Gastrocnemius medialis (tissue), 4 donors: ENCODE data around the gene FBRSL1. TPM values are rescaled to one million over a fixed set of nuclear protein-coding genes. Genes with fewer than 3 reads are reported as not detected.

Experiments used
- ATAC-seq, 2 donors: fragments of 150-250 bp; one replicate each; pipeline ENCODE4 v1.9.1; 2016
- DNase-seq, 2 donors: peaks; one replicate each; pipeline ENCODE4 v3.0.0-alpha.2; 2019
- H3K27ac ChIP-seq, 4 donors: fragments of 200-600 bp; sonication (generic); 1 replicate in 1 of 4; 2 replicates in 3 of 4; pipeline ENCODE4 v1.5.1; 2016 to 2018; ENCODE audit warnings: mild to moderate bottlenecking in 2 of 4, moderate library complexity in 1 of 4
- H3K27me3 ChIP-seq, 3 donors: fragments of 200-600 bp; sonication (generic) in 2 of 3; 1 replicate in 1 of 3; 2 replicates in 2 of 3; pipeline versions ENCODE4 v1.5.1 to v1.6.0; 2016 to 2019; ENCODE audit warnings: mild to moderate bottlenecking in 1 of 3, moderate library complexity in 1 of 3
- H3K36me3 ChIP-seq, 2 donors: fragments of 200-600 bp; sonication (generic) in 1 of 2; one replicate each; pipeline ENCODE4 v1.5.1; 2017 to 2018
- H3K4me1 ChIP-seq, 2 donors: fragments of 200-600 bp; sonication (generic) in 1 of 2; one replicate each; pipeline ENCODE4 v1.5.1; 2016 to 2017; ENCODE audit warnings: mild to moderate bottlenecking in 2 of 2
- H3K4me3 ChIP-seq, 4 donors: fragments of 200-600 bp; sonication (generic) in 3 of 4; 1 replicate in 1 of 4; 2 replicates in 3 of 4; pipeline ENCODE4 v1.5.1; 2016 to 2019; ENCODE audit warnings: mild to moderate bottlenecking in 2 of 4
- H3K9me3 ChIP-seq, 3 donors: fragments of 200-600 bp; sonication (generic) in 2 of 3; 1 replicate in 1 of 3; 2 replicates in 2 of 3; pipeline ENCODE4 v1.5.1; 2016 to 2019
- POLR2A ChIP-seq, 2 donors: fragments of 450-650 bp; IDR thresholded peaks; one replicate each; pipeline ENCODE4 v1.6.1; 2017; ENCODE audit warnings: antibody characterized with exemption in 2 of 2, mild to moderate bottlenecking in 2 of 2, moderate library complexity in 2 of 2
- in situ Hi-C, 4 donors: fragments of 200-750 bp; cut with MboI; loops; one replicate each; pipeline versions ENCODE4 v1.15.0 to v1.8.0; 2017; ENCODE audit warnings: low sequenced_read_pairs in 4 of 4
- intact Hi-C: fragments of 100-400 bp; cut with DNase I; formaldehyde crosslinking; loops from one replicate; pipeline ENCODE4 v1.15.1; 2023; ENCODE audit warnings: low total_unique reads
- total RNA-seq, 4 donors: library from RNA; depleted of rRNA; stranded (reverse); fragments of >200 nt; gene quantifications; one replicate each; pipeline versions ENCODE4 v1.1.0 to v1.2.3, GENCODE V29; 2016
- TF ChIP-seq, protein P1 (sequence below), 5 experiments: fragments of 450-650 bp in 3 of 5; fragments of 200-600 bp in 2 of 5; sonication (generic) in 2 of 5; IDR thresholded peaks in 4 of 5; conservative IDR thresholded peaks in 1 of 5; 1 replicate in 4 of 5; 2 replicates in 1 of 5; pipeline ENCODE4 v1.5.1; 2016 to 2019; ENCODE audit warnings: antibody characterized with exemption in 5 of 5, mild to moderate bottlenecking in 3 of 5, moderate library complexity in 3 of 5

The FBRSL1 gene
- total RNA-seq, 4 donors from 2014 or later = 8.4 to 29.4 (median 22.8) TPM

DNA sequence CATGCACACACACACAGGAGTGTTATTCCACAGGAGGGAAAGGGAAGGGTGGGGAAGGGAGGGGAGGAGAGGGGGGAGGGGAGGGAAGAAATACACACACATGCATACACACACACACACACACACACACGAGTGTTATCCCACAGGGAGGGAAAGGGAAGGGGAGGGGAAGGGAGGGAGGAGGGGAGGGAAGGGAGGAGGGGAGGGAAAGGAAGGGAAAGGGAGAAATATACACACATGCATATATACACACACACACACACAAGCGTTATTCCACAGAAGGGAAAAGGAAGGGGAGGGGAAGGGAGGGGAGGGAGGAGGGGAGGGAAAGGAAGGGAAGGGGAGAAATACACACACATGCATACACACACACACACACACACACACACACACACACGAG, 19.6 kb upstream of the FBRSL1 start:
- H3K4me1 ChIP-seq = no peaks in the 10 kb centered on the region
- ATAC-seq (no peak), DNase-seq (no peak)
- no peak overlapping the region for H3K27ac ChIP-seq
- intact Hi-C loops (no loop called here), in situ Hi-C loops (no loop called here)
- TF ChIP-seq POLR2A (IDR thresholded peaks at IDR 0.05) = no peak
- TF ChIP-seq, protein P1, sequence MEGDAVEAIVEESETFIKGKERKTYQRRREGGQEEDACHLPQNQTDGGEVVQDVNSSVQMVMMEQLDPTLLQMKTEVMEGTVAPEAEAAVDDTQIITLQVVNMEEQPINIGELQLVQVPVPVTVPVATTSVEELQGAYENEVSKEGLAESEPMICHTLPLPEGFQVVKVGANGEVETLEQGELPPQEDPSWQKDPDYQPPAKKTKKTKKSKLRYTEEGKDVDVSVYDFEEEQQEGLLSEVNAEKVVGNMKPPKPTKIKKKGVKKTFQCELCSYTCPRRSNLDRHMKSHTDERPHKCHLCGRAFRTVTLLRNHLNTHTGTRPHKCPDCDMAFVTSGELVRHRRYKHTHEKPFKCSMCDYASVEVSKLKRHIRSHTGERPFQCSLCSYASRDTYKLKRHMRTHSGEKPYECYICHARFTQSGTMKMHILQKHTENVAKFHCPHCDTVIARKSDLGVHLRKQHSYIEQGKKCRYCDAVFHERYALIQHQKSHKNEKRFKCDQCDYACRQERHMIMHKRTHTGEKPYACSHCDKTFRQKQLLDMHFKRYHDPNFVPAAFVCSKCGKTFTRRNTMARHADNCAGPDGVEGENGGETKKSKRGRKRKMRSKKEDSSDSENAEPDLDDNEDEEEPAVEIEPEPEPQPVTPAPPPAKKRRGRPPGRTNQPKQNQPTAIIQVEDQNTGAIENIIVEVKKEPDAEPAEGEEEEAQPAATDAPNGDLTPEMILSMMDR (IDR thresholded peaks at IDR 0.05 in 4 of 5, conservative IDR thresholded peaks at IDR 0.05 in 1 of 5) = no peak
- H3K27me3 ChIP-seq = peaks cover 23 to 30% (median 24%) of the 10 kb centered on the region in 3 donors
- no peaks in the 10 kb centered on the region for H3K36me3 ChIP-seq
- no peak overlapping the region for H3K4me3 ChIP-seq
- H3K9me3 ChIP-seq = no peaks in the 10 kb centered on the region

DNA sequence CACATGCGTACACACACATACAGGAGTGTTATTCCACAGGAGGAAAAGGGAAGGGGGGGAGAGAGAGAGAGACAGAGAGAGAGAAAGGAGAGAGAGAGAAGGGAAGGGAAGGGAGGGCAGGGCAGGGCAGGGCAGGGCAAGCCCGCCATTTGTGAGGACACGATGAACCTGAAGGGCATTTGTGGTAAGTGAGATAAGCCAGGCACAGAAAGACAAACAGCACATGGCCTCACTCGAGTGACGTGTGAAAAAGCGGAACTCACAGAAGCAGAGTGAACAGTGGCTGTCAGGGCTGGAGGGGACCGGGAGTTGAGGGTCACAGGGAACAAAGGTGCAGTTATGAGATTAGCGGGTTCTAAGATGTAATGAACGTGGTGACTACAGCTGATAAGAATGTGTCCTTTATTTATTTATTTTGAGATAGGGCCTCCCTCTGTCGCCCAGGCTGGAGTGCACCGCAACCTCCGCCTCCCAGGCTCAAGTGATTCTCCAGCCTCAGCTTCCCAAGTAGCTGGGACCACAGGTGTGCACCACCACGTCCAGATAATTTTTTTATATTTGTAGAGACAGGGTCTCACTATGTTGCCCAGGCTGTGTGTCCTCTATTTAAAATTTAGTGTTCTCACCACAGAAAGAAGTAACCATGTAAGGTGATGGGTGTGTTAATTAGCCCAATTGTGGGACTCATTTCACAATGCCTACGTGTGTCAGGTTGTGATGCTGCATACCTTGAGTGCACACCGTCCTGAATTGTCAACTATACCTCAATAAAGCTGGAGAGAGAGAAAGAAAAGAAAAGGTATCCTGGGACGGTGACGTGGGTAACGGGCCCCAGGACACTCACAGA, 18.7 kb upstream of the FBRSL1 start:
- TF ChIP-seq, protein P1 (IDR thresholded peaks at IDR 0.05 in 4 of 5, conservative IDR thresholded peaks at IDR 0.05 in 1 of 5) = no peak
- TF ChIP-seq POLR2A (IDR thresholded peaks at IDR 0.05) = no peak
- intact Hi-C loops (no loop called here), in situ Hi-C loops (no loop called here)
- DNase-seq = no peak
- Histone ChIP-seq H3K4me3 (no peak overlapping the region), H3K27me3 (peaks cover 20 to 26% (median 23%) of the 10 kb centered on the region in 3 donors), H3K9me3 (no peaks in the 10 kb centered on the region), H3K27ac (no peak overlapping the region), H3K36me3 (no peaks in the 10 kb centered on the region), H3K4me1 (no peaks in the 10 kb centered on the region)
- no peak for ATAC-seq

DNA sequence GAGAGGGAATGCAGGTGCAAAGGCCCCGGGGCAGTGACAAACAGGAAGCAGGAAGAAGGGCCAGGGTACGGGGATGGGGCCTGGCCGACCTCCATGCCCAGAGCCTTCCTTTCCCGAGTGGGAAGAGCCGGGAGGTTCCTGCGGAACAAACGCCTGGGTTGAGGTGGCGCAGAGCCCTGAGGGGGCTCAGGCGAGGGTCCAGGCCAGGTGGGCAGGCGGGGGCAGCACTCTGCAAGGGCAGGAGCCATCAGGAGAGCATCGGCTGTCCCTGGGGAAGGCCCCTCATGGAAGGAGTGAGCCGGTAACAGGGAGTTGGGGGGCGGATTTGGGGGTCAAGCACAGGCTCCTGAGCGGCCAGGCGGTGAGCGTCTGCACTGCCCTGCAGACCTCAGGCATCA, 18.1 kb upstream of the FBRSL1 start:
- Histone ChIP-seq H3K4me3 (no peak overlapping the region), H3K36me3 (no peaks in the 10 kb centered on the region), H3K27me3 (peaks cover 13 to 21% (median 17%) of the 10 kb centered on the region in 3 donors), H3K27ac (no peak overlapping the region), H3K9me3 (no peaks in the 10 kb centered on the region), H3K4me1 (no peaks in the 10 kb centered on the region)
- DNase-seq (no peak), ATAC-seq (no peak)
- TF ChIP-seq POLR2A (IDR thresholded peaks at IDR 0.05) = no peak
- TF ChIP-seq, protein P1 (IDR thresholded peaks at IDR 0.05 in 4 of 5, conservative IDR thresholded peaks at IDR 0.05 in 1 of 5) = no peak
- intact Hi-C loops = no loop called here
- in situ Hi-C loops = no loop called here

DNA sequence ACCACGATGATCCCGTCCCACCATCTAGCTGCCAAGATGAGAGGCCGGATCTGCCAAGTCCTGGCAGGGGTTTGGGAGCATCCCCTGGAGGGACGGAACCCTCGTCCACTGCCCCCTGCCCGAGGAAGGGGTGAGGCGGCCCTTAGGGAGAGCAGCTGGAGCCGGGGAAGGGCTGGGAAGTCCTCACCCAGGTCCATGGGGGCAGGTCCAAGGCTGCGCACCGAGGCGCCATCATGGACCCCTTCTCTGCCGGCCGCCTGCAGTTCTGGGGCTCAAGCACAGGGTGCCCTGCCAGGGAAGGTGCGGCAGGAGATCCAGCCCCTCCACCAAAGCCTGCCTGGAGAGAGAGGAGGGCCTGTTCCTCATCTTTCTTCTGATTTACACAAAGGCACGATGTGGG, 17.6 kb upstream of the FBRSL1 start:
- intact Hi-C loops (no loop called here), in situ Hi-C loops (no loop called here)

More for the DNA sequence above, 17.6 kb upstream of the FBRSL1 start:
- TF ChIP-seq POLR2A (IDR thresholded peaks at IDR 0.05) = no peak
- TF ChIP-seq, protein P1 (IDR thresholded peaks at IDR 0.05 in 4 of 5, conservative IDR thresholded peaks at IDR 0.05 in 1 of 5) = no peak
- H3K9me3 ChIP-seq = no peaks in the 10 kb centered on the region
- H3K4me3 ChIP-seq = no peak overlapping the region
- no peaks in the 10 kb centered on the region for H3K36me3 ChIP-seq
- peaks cover 10 to 15% (median 12%) of the 10 kb centered on the region in 3 donors for H3K27me3 ChIP-seq
- no peak for DNase-seq
- ATAC-seq = no peak
- no peaks in the 10 kb centered on the region for H3K4me1 ChIP-seq
- no peak overlapping the region for H3K27ac ChIP-seq
